H1 (cell line): ENCODE data around the gene SELENOO. TPM values are rescaled to one million over a fixed set of nuclear protein-coding genes. Genes with fewer than 3 reads are reported as not detected.

Experiments
- CTCF ChIA-PET: fragments of 300-600 bp; sonication (Branson Sonifier 250); formaldehyde crosslinking; loops from one replicate; lab custom pipeline; 2021; ENCODE audit not compliant: partially characterized antibody; lab: Charles Lee
- POLR2A ChIA-PET: fragments of 300-600 bp; sonication (Branson Sonifier 250); formaldehyde crosslinking; loops from one replicate; lab custom pipeline; 2021; ENCODE audit warnings: inconsistent platforms; ENCODE audit not compliant: partially characterized antibody; lab: Charles Lee
- DNase-seq, 2 experiments: peaks; one replicate each; pipeline versions ENCODE4 v3.0.0 to v3.0.0-alpha.2; 2010 to 2022; ENCODE audit warnings: low spot score in 2 of 2, low read depth in 1 of 2, mixed read lengths in 1 of 2
- FAIRE-seq: peaks from 2 replicates; lab custom pipeline; 2011; peaks lifted over from hg19 to GRCh38; lab: Jason Lieb, UNC
- H2AFZ ChIP-seq: 2 replicates; pipeline ENCODE4 v1.8.1; 2012; ENCODE audit warnings: low read length, inconsistent platforms
- H2AK5ac ChIP-seq: 2 replicates; pipeline ENCODE4 v1.6.1; 2013; ENCODE audit warnings: low read depth, low read length
- H2BK120ac ChIP-seq: replicated peaks from 2 replicates; pipeline ENCODE3; 2013; ENCODE audit warnings: low read depth, low read length, inconsistent platforms
- H2BK12ac ChIP-seq: 2 replicates; pipeline ENCODE4 v1.6.1; 2013; ENCODE audit warnings: low read depth, low read length
- H2BK15ac ChIP-seq: 2 replicates; pipeline ENCODE4 v1.6.1; 2013; ENCODE audit warnings: low read length
- H2BK20ac ChIP-seq: 2 replicates; pipeline ENCODE4 v1.6.1; 2013; ENCODE audit warnings: low read length
- H2BK5ac ChIP-seq: 2 replicates; pipeline ENCODE4 v1.6.1; 2013; ENCODE audit warnings: low read depth, low read length
- H3K14ac ChIP-seq: 2 replicates; pipeline ENCODE4 v1.6.1; 2013; ENCODE audit warnings: inconsistent platforms; ENCODE audit not compliant: insufficient read length
- H3K18ac ChIP-seq: 2 replicates; pipeline ENCODE4 v1.6.1; 2013; ENCODE audit warnings: low read length; ENCODE audit errors: extremely low read depth
- H3K23ac ChIP-seq: 2 replicates; pipeline ENCODE4 v1.6.1; 2013; ENCODE audit warnings: inconsistent platforms; ENCODE audit not compliant: insufficient read length
- H3K23me2 ChIP-seq: 2 replicates; pipeline ENCODE4 v1.6.1; 2013; ENCODE audit warnings: low read depth, low read length
- H3K27ac ChIP-seq: 2 replicates; pipeline ENCODE4 v1.6.1; 2011; ENCODE audit warnings: low read depth, low read length, inconsistent platforms
- H3K27me3 ChIP-seq, 4 experiments: replicated peaks in 1 of 4; 1 replicate in 1 of 4; 2 replicates in 3 of 4; pipeline versions ENCODE4 v1.6.1 to v1.8.1; 2011 to 2013; ENCODE audit warnings: low read length in 3 of 4, mild to moderate bottlenecking in 3 of 4, inconsistent platforms in 2 of 4, mixed read lengths in 2 of 4, moderate library complexity in 1 of 4; ENCODE audit not compliant: control insufficient read depth in 3 of 4, insufficient read depth in 3 of 4; ENCODE audit errors: extremely low read depth in 1 of 4
- H3K36me3 ChIP-seq, 4 experiments: 2 replicates each; pipeline versions ENCODE4 v1.6.1 to v1.8.1; 2011 to 2013; ENCODE audit warnings: mild to moderate bottlenecking in 4 of 4, low read length in 3 of 4, moderate library complexity in 2 of 4, control low read depth in 1 of 4, inconsistent platforms in 1 of 4; ENCODE audit not compliant: insufficient read depth in 4 of 4, control insufficient read depth in 2 of 4
- H3K4ac ChIP-seq: replicated peaks from 2 replicates; pipeline ENCODE3; 2013; ENCODE audit warnings: low read length, low read depth, mixed read lengths, inconsistent platforms; ENCODE audit not compliant: insufficient read length
- H3K4me1 ChIP-seq, 4 experiments: replicated peaks in 1 of 4; 1 replicate in 1 of 4; 2 replicates in 3 of 4; pipeline versions ENCODE4 v1.6.1 to v1.8.1; 2011 to 2013; ENCODE audit warnings: low read length in 3 of 4, inconsistent platforms in 2 of 4, mixed read lengths in 1 of 4; ENCODE audit not compliant: insufficient read depth in 4 of 4, control insufficient read depth in 3 of 4
- H3K4me2 ChIP-seq, 2 experiments: 2 replicates each; pipeline versions ENCODE4 v1.6.1 to v1.8.1; 2011 to 2013; ENCODE audit warnings: low read depth in 2 of 2, low read length in 2 of 2, control low read depth in 1 of 2, inconsistent platforms in 1 of 2, mild to moderate bottlenecking in 1 of 2; ENCODE audit not compliant: insufficient read depth in 1 of 2
- H3K4me3 ChIP-seq, 4 experiments: fragments of 200-600, 300-600 bp in 1 of 4; sonication (generic), shearing (Covaris generic), sonication (Bioruptor Twin) in 1 of 4; 2 replicates each; pipeline versions ENCODE4 v1.5.1 to v1.8.1; 2011 to 2016; ENCODE audit warnings: low read length in 4 of 4, low read depth in 3 of 4, control low read depth in 2 of 4, inconsistent platforms in 2 of 4, mild to moderate bottlenecking in 2 of 4, mixed read lengths in 1 of 4, moderate library complexity in 1 of 4; ENCODE audit not compliant: insufficient read depth in 2 of 4; ENCODE audit errors: extremely low read depth in 1 of 4
- H3K56ac ChIP-seq: replicated peaks from 2 replicates; pipeline ENCODE3; 2013; ENCODE audit warnings: low read depth, mild to moderate bottlenecking, mixed read lengths, low read length, inconsistent platforms; ENCODE audit not compliant: insufficient read length
- H3K79me1 ChIP-seq: 2 replicates; pipeline ENCODE4 v1.6.1; 2013; ENCODE audit warnings: low read depth, low read length, control low read depth
- H3K79me2 ChIP-seq, 2 experiments: 2 replicates each; pipeline versions ENCODE4 v1.6.1 to v1.8.1; 2012 to 2013; ENCODE audit warnings: low read length in 2 of 2, mild to moderate bottlenecking in 2 of 2, inconsistent platforms in 1 of 2; ENCODE audit not compliant: insufficient read depth in 2 of 2, control insufficient read depth in 1 of 2
- H3K9ac ChIP-seq, 4 experiments: replicated peaks in 1 of 4; 1 replicate in 1 of 4; 2 replicates in 3 of 4; pipeline versions ENCODE4 v1.6.1 to v1.8.1; 2011 to 2013; ENCODE audit warnings: low read depth in 3 of 4, low read length in 3 of 4, control low read depth in 2 of 4, mild to moderate bottlenecking in 2 of 4, moderate library complexity in 2 of 4, inconsistent platforms in 1 of 4; ENCODE audit errors: extremely low read depth in 1 of 4
- H3K9me3 ChIP-seq, 2 experiments: 2 replicates each; pipeline versions ENCODE4 v1.6.1 to v1.8.1; 2012 to 2013; ENCODE audit warnings: mild to moderate bottlenecking in 2 of 2, moderate library complexity in 2 of 2, control low read depth in 1 of 2, inconsistent platforms in 1 of 2, low read depth in 1 of 2, low read length in 1 of 2, mixed read lengths in 1 of 2; ENCODE audit not compliant: insufficient read depth in 2 of 2
- H4K20me1 ChIP-seq, 2 experiments: replicated peaks in 1 of 2; 2 replicates each; pipeline versions ENCODE3 to v1.8.1; 2011 to 2013; ENCODE audit warnings: inconsistent platforms in 2 of 2, low read length in 2 of 2, mild to moderate bottlenecking in 1 of 2; ENCODE audit not compliant: insufficient read depth in 2 of 2, control insufficient read depth in 1 of 2
- H4K5ac ChIP-seq: 2 replicates; pipeline ENCODE4 v1.6.1; 2013; ENCODE audit warnings: low read length, low read depth, mixed read lengths, inconsistent platforms; ENCODE audit not compliant: insufficient read length
- H4K8ac ChIP-seq: 2 replicates; pipeline ENCODE4 v1.8.0; 2013; ENCODE audit warnings: mild to moderate bottlenecking, moderate library complexity, low read length, inconsistent platforms; ENCODE audit not compliant: insufficient read depth; ENCODE audit errors: extremely low read depth
- H4K91ac ChIP-seq: replicated peaks from 2 replicates; pipeline ENCODE3; 2013; ENCODE audit warnings: low read length, mixed read lengths, inconsistent platforms; ENCODE audit not compliant: insufficient read length
- ATF3 ChIP-seq: IDR thresholded peaks from 2 replicates; pipeline ENCODE4 v1.6.1; 2011; ENCODE audit warnings: low read depth, mild to moderate bottlenecking, low read length; ENCODE audit not compliant: insufficient read depth
- BRCA1 ChIP-seq: IDR thresholded peaks from 2 replicates; pipeline ENCODE4 v1.6.1; 2012; ENCODE audit warnings: low read depth, low read length, improper control_type of control experiment
- CHD2 ChIP-seq: IDR thresholded peaks from 2 replicates; pipeline ENCODE4 v1.6.1; 2012; ENCODE audit warnings: low read length, improper control_type of control experiment
- CTBP2 ChIP-seq: IDR thresholded peaks from 2 replicates; pipeline ENCODE4 v1.7.0; 2011; ENCODE audit warnings: borderline replicate concordance, mild to moderate bottlenecking, moderate library complexity, mixed read lengths, low read length; ENCODE audit not compliant: insufficient read depth, insufficient read length
- EP300 ChIP-seq, 2 experiments: IDR thresholded peaks; 1 replicate in 1 of 2; 2 replicates in 1 of 2; pipeline ENCODE4 v1.6.1; 2011 to 2012; ENCODE audit warnings: low read depth in 2 of 2, low read length in 2 of 2, mild to moderate bottlenecking in 2 of 2, borderline replicate concordance in 1 of 2, inconsistent platforms in 1 of 2, moderate library complexity in 1 of 2
- GTF2F1 ChIP-seq: IDR thresholded peaks from 2 replicates; pipeline ENCODE4 v1.6.1; 2012; ENCODE audit warnings: low read depth, low read length, improper control_type of control experiment, borderline replicate concordance
- KDM1A ChIP-seq: fragments of 200-600, 300-600 bp; sonication (generic); IDR thresholded peaks from 2 replicates; pipeline ENCODE4 v1.7.1; 2016; ENCODE audit warnings: mild to moderate bottlenecking, low read length, borderline replicate concordance
- KDM4A ChIP-seq: IDR thresholded peaks from one replicate; pipeline ENCODE4 v1.7.1; 2012; ENCODE audit warnings: low read depth, mild to moderate bottlenecking, moderate library complexity, low read length, inconsistent platforms; ENCODE audit not compliant: severe bottlenecking
- POLR2A ChIP-seq, 2 experiments: IDR thresholded peaks; 1 replicate in 1 of 2; 2 replicates in 1 of 2; pipeline ENCODE4 v1.6.1; 2011; ENCODE audit warnings: low read depth in 2 of 2, low read length in 2 of 2, mild to moderate bottlenecking in 2 of 2; ENCODE audit errors: control extremely low read depth in 1 of 2
- SIN3A ChIP-seq, 2 experiments: IDR thresholded peaks in 1 of 2; conservative IDR thresholded peaks in 1 of 2; 2 replicates each; pipeline ENCODE4 v1.6.1; 2011 to 2012; ENCODE audit warnings: low read length in 2 of 2, improper control_type of control experiment in 1 of 2, low read depth in 1 of 2, mild to moderate bottlenecking in 1 of 2
- SIRT6 ChIP-seq: IDR thresholded peaks from one replicate; pipeline ENCODE4 v1.7.1; 2012; ENCODE audit warnings: low read length, inconsistent platforms
- YY1 ChIP-seq: IDR thresholded peaks from 2 replicates; pipeline ENCODE4 v1.6.1; 2011; ENCODE audit warnings: low read depth, mild to moderate bottlenecking, low read length
- WGBS, 2 experiments: shearing (Covaris generic) in 1 of 2; methylation state at CpG; one replicate each; pipeline versions ENCODE4 v1.1.6 to v1.1.7; 2013 to 2015; ENCODE audit warnings: low lambda C conversion rate in 2 of 2, mixed read lengths in 2 of 2, inconsistent platforms in 1 of 2, low coverage in 1 of 2, missing lambda C conversion rate in 1 of 2; ENCODE audit not compliant: insufficient replicate concordance in 2 of 2, insufficient coverage in 1 of 2, insufficient read length in 1 of 2; ENCODE audit errors: extremely low coverage in 1 of 2, missing lambda C conversion rate in 1 of 2; 5-methylcytosine and 5-hydroxymethylcytosine counted together
- polyA plus RNA-seq, 7 experiments: library from polyadenylated mRNA; depleted of rRNA in 3 of 7; stranded (reverse) in 5 of 7; unstranded in 2 of 7; fragments of >200 nt in 5 of 7; fragments of 200-250 nt in 2 of 7; gene quantifications; 1 replicate in 5 of 7; 2 replicates in 1 of 7; 4 replicates in 1 of 7; pipeline versions ENCODE4 v1.2.1 to v1.2.3, GENCODE V29; 2011 to 2013; ENCODE audit warnings: missing spikeins in 2 of 7, mixed read lengths in 2 of 7
- total RNA-seq: library from RNA; stranded (reverse); fragmentation: NEBNext Ultra II Directional; extraction: Animal tissue kit (Norgen Biotek cat#: 25700); gene quantifications from 2 replicates; pipeline ENCODE4 v1.2.1, GENCODE V29; 2021

Gene SELENOO
- total and polyA plus RNA-seq, 2 of the 8 experiments (the other 6 are each of a cell fraction or from before 2014, with no cell fraction given) = 18.6 to 25.1 TPM

- Histone ChIP-seq H4K91ac (no peak overlapping the region), H3K27me3 (peaks cover 0 to 1% (median 0%) of the 10 kb centered on the region in 4 experiments; a peak in 2 of 7 replicates), H3K4ac (no peak overlapping the region), H3K9ac (no peak overlapping the region), H4K5ac (no peak overlapping the region), H2BK20ac (peak overlapping the region; percentile 80; the same call in 1 of the 2 replicates), H3K79me1 (no peaks in the 10 kb centered on the region), H3K4me1 (peaks cover 0 to 8% (median 0%) of the 10 kb centered on the region in 4 experiments; a peak in 1 of 7 replicates), H2BK15ac (0 out of 2 replicates have a peak overlapping the region, but pooled peaks have one; percentile 92), H3K4me2 (no peak overlapping the region), H3K27ac (no peak overlapping the region), H4K8ac (no peak overlapping the region), H3K79me2 (no peaks in the 10 kb centered on the region), H3K23me2 (no peaks in the 10 kb centered on the region), H2AFZ (no peak overlapping the region), H3K56ac (no peak overlapping the region), H3K4me3 (no peak overlapping the region), H4K20me1 (no peaks in the 10 kb centered on the region), H3K23ac (no peak overlapping the region), H2BK120ac (no peak overlapping the region), H3K14ac (no peak overlapping the region), H2AK5ac (no peak overlapping the region), H3K18ac (no peak overlapping the region), H3K36me3 (no peaks in the 10 kb centered on the region), H2BK12ac (peak overlapping the region; percentile 27; the same call in 1 of the 2 replicates), H2BK5ac (no peak overlapping the region), H3K9me3 (no peaks in the 10 kb centered on the region)
- 89% methylated on average over 21 of the region's 21 CpGs; no CpG with 5 or more reads in 1 of the 2 experiments for WGBS, 2 experiments
- POLR2A ChIA-PET = no interaction called here
- FAIRE-seq = no peak
- CTCF ChIA-PET = interaction anchor here (0.6 to 2.7 kb wide), 4 partner anchors 8 to 357 kb away, joined by 3 to 11 read pairs (median 4); no protein-coding TSS in a partner anchor
- DNase-seq = no peak
- no peak for TF ChIP-seq POLR2A (IDR thresholded peaks at IDR 0.05; ENCODE audit: control extremely low read depth in 1 of 2, low read depth in 2 of 2, low read length in 2 of 2)
- TF ChIP-seq BRCA1 = no peak
- TF ChIP-seq ATF3 = no peak
- no peak for TF ChIP-seq SIRT6
- no peak for TF ChIP-seq CTBP2
- TF ChIP-seq CHD2 = no peak
- TF ChIP-seq KDM1A = no peak
- TF ChIP-seq YY1 = no peak
- no peak for TF ChIP-seq EP300 (IDR thresholded peaks at IDR 0.05; ENCODE audit: borderline replicate concordance in 1 of 2, low read depth in 2 of 2, low read length in 2 of 2)
- TF ChIP-seq KDM4A = no peak
- no peak for TF ChIP-seq GTF2F1
- no peak for TF ChIP-seq SIN3A (conservative IDR thresholded peaks at IDR 0.05 in 1 of 2, IDR thresholded peaks at IDR 0.05 in 1 of 2; ENCODE audit: low read depth in 1 of 2, low read length in 2 of 2)
These were observed 43.0 kb upstream of the SELENOO start for GRCh38 chr22:50157709-50158375.
